K562 (cell line): ENCODE measurements around the gene SLC7A4. TPM values are rescaled to one million over a fixed set of nuclear protein-coding genes. Genes with fewer than 3 reads are reported as not detected.
A peak's percentile ranks its signal among the peaks of the same experiment; 100 is the strongest.

Experiments used
- CHD1 ChIP-seq: fragments of 200-600 bp; sonication (generic); IDR thresholded peaks from one replicate; pipeline ENCODE4 v1.6.1; 2012; ENCODE audit warnings: mild to moderate bottlenecking, moderate library complexity, low read length, inconsistent platforms
- CSDE1 ChIP-seq, 2 experiments: fragments of 450-650 bp; IDR thresholded peaks; 2 replicates each; pipeline ENCODE4 v1.6.1; 2016; ENCODE audit warnings: mild to moderate bottlenecking in 1 of 2
- ESRRB ChIP-seq: fragments of 250-450 bp; sonication (Bioruptor Pico); IDR thresholded peaks from 2 replicates; pipeline ENCODE4 v1.5.0; 2020; ENCODE audit warnings: mild to moderate bottlenecking, moderate library complexity, borderline replicate concordance
- HMG20B ChIP-seq: fragments of 250-450 bp; sonication (Bioruptor Pico); IDR thresholded peaks from 2 replicates; pipeline ENCODE4 v1.5.0; 2021; ENCODE audit warnings: mild to moderate bottlenecking
- IRF9 ChIP-seq: fragments of 450-650 bp; IDR thresholded peaks from 2 replicates; pipeline ENCODE4 v1.6.1; 2016; ENCODE audit warnings: missing biosample characterization, missing genetic modification characterization
- KDM1A ChIP-seq, 2 experiments: fragments of 450-650 bp; IDR thresholded peaks; 2 replicates each; pipeline ENCODE4 v1.6.1; 2016; ENCODE audit warnings: mild to moderate bottlenecking in 2 of 2
- KLF13 ChIP-seq: fragments of 450-650 bp; IDR thresholded peaks from 2 replicates; pipeline ENCODE4 v1.6.1; 2016; ENCODE audit warnings: missing genetic modification characterization, low read depth, mild to moderate bottlenecking, missing compliant biosample characterization, moderate library complexity, borderline replicate concordance
- MTA2 ChIP-seq: fragments of 450-650 bp; IDR thresholded peaks from 2 replicates; pipeline ENCODE4 v1.6.1; 2016; ENCODE audit warnings: low read depth
- MXD1 ChIP-seq: fragments of 250-450 bp; sonication (Bioruptor Pico); IDR thresholded peaks from 2 replicates; pipeline ENCODE4 v1.8.0; 2021; ENCODE audit warnings: borderline replicate concordance, mild to moderate bottlenecking, moderate library complexity; ENCODE audit not compliant: poor library complexity, severe bottlenecking
- PHTF2 ChIP-seq: fragments of 250-450 bp; sonication (Bioruptor Pico); IDR thresholded peaks from 2 replicates; pipeline ENCODE4 v1.5.0; 2021; ENCODE audit warnings: mild to moderate bottlenecking
- RBFOX2 ChIP-seq: fragments of 200-400 bp; formaldehyde crosslinking; IDR thresholded peaks from 2 replicates; pipeline ENCODE4 v1.6.1; 2017; ENCODE audit warnings: low read depth, mild to moderate bottlenecking, low read length, moderate library complexity
- SETDB1 ChIP-seq: IDR thresholded peaks from one replicate; pipeline ENCODE4 v1.6.1; 2012; ENCODE audit warnings: low read length, control low read depth, inconsistent platforms
- SIN3B ChIP-seq: fragments of 450-650 bp; IDR thresholded peaks from 2 replicates; pipeline ENCODE4 v1.6.1; 2017; ENCODE audit warnings: low read depth, mild to moderate bottlenecking, moderate library complexity
- TARDBP ChIP-seq: fragments of 450-650 bp; IDR thresholded peaks from 2 replicates; pipeline ENCODE4 v1.6.1; 2016
- TCF7L2 ChIP-seq: fragments of 150-350 bp; IDR thresholded peaks from 2 replicates; pipeline ENCODE4 v1.6.1; 2016; ENCODE audit warnings: low read depth, mild to moderate bottlenecking, low read length, moderate library complexity
- ZNF707 ChIP-seq: fragments of 250-450 bp; sonication (Bioruptor Pico); conservative IDR thresholded peaks from 2 replicates; pipeline ENCODE4 v1.8.0; 2022; ENCODE audit warnings: inconsistent platforms, mild to moderate bottlenecking, moderate library complexity
- ZNF764 ChIP-seq: fragments of 250-450 bp; sonication (Bioruptor Pico); IDR thresholded peaks from 2 replicates; pipeline ENCODE4 v1.4.0; 2020; ENCODE audit warnings: low read depth, mild to moderate bottlenecking, moderate library complexity
- polyA plus RNA-seq, 8 experiments: library from polyadenylated mRNA; depleted of rRNA in 4 of 8; stranded (reverse) in 5 of 8; unstranded in 3 of 8; fragments of >200 nt; fragmentation: Nextera tagmentation in 2 of 8; fragmentation: Illumina TruSeq in 1 of 8; extraction: Ambion mirVana in 2 of 8; extraction: Trizol in 1 of 8; gene quantifications; 2 replicates each; pipeline versions ENCODE4 v1.2.1 to v1.2.3, GENCODE V29; 2011 to 2014; ENCODE audit warnings: inconsistent platforms in 1 of 8, missing spikeins in 1 of 8
- total RNA-seq, 7 experiments: library from RNA; depleted of rRNA in 6 of 7; stranded (reverse); fragments of >200 nt in 6 of 7; fragmentation: Illumina TruSeq in 2 of 7; extraction: Trizol in 2 of 7; gene quantifications; 2 replicates each; pipeline versions ENCODE4 v1.2.1 to v1.2.3, GENCODE V29; 2011 to 2021; ENCODE audit warnings: low replicate concordance in 1 of 7
- TF ChIP-seq, protein P1 (sequence below): conservative IDR thresholded peaks from 2 replicates; pipeline ENCODE4 v1.6.1; 2011; ENCODE audit warnings: low read depth, mild to moderate bottlenecking, low read length; ENCODE audit not compliant: control insufficient read depth
- TF ChIP-seq, protein P2 (sequence below): fragments of 450-650 bp; formaldehyde crosslinking; IDR thresholded peaks from 2 replicates; pipeline ENCODE4 v1.4.0; 2020; ENCODE audit warnings: mild to moderate bottlenecking
- TF ChIP-seq, protein P3 (sequence below): sonication (generic); formaldehyde crosslinking; IDR thresholded peaks from 2 replicates; pipeline ENCODE4 v1.4.0; 2020; ENCODE audit warnings: mild to moderate bottlenecking, missing genetic modification reagents
- TF ChIP-seq, protein P4 (sequence below): IDR thresholded peaks from 2 replicates; pipeline ENCODE4 v1.6.1; 2011; ENCODE audit warnings: borderline replicate concordance, low read depth, mild to moderate bottlenecking, moderate library complexity, low read length; ENCODE audit not compliant: insufficient read depth, poor library complexity, severe bottlenecking

Gene SLC7A4
- total and polyA plus RNA-seq, 9 of the 15 experiments (the other 6 are each of a cell fraction or from before 2014, with no cell fraction given): not detected

GRCh38 chr22:21000987-21001600 lies 31.3 kb downstream of the SLC7A4 start (continued):
- TF ChIP-seq, protein P1, sequence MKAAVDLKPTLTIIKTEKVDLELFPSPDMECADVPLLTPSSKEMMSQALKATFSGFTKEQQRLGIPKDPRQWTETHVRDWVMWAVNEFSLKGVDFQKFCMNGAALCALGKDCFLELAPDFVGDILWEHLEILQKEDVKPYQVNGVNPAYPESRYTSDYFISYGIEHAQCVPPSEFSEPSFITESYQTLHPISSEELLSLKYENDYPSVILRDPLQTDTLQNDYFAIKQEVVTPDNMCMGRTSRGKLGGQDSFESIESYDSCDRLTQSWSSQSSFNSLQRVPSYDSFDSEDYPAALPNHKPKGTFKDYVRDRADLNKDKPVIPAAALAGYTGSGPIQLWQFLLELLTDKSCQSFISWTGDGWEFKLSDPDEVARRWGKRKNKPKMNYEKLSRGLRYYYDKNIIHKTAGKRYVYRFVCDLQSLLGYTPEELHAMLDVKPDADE: no peak
- TF ChIP-seq TARDBP: no peak
- TF ChIP-seq KDM1A (IDR thresholded peaks at IDR 0.05): no peak
- TF ChIP-seq SETDB1: no peak
- TF ChIP-seq IRF9 (tag): no peak
- TF ChIP-seq PHTF2 (CRISPR knock-in tag): no peak
- no peak for TF ChIP-seq KLF13 (tag)
- TF ChIP-seq CSDE1 (IDR thresholded peaks at IDR 0.05): no peak
- TF ChIP-seq ZNF764 (CRISPR knock-in tag): peak; percentile 78
- TF ChIP-seq, protein P2, sequence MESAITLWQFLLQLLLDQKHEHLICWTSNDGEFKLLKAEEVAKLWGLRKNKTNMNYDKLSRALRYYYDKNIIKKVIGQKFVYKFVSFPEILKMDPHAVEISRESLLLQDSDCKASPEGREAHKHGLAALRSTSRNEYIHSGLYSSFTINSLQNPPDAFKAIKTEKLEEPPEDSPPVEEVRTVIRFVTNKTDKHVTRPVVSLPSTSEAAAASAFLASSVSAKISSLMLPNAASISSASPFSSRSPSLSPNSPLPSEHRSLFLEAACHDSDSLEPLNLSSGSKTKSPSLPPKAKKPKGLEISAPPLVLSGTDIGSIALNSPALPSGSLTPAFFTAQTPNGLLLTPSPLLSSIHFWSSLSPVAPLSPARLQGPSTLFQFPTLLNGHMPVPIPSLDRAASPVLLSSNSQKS (CRISPR knock-in tag): 0 out of 2 replicates have a peak, but pooled peaks have one; percentile 43
- TF ChIP-seq MXD1 (CRISPR knock-in tag): no peak
- no peak for TF ChIP-seq RBFOX2
- TF ChIP-seq, protein P3, sequence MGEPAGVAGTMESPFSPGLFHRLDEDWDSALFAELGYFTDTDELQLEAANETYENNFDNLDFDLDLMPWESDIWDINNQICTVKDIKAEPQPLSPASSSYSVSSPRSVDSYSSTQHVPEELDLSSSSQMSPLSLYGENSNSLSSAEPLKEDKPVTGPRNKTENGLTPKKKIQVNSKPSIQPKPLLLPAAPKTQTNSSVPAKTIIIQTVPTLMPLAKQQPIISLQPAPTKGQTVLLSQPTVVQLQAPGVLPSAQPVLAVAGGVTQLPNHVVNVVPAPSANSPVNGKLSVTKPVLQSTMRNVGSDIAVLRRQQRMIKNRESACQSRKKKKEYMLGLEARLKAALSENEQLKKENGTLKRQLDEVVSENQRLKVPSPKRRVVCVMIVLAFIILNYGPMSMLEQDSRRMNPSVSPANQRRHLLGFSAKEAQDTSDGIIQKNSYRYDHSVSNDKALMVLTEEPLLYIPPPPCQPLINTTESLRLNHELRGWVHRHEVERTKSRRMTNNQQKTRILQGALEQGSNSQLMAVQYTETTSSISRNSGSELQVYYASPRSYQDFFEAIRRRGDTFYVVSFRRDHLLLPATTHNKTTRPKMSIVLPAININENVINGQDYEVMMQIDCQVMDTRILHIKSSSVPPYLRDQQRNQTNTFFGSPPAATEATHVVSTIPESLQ (CRISPR knock-in tag): no peak
- no peak for TF ChIP-seq ESRRB (CRISPR knock-in tag)
- TF ChIP-seq MTA2: no peak
- TF ChIP-seq ZNF707 (CRISPR knock-in tag): peak; percentile 45; the same call in 1 of the 2 replicates
- no peak for TF ChIP-seq HMG20B (CRISPR knock-in tag)
- TF ChIP-seq, protein P4, sequence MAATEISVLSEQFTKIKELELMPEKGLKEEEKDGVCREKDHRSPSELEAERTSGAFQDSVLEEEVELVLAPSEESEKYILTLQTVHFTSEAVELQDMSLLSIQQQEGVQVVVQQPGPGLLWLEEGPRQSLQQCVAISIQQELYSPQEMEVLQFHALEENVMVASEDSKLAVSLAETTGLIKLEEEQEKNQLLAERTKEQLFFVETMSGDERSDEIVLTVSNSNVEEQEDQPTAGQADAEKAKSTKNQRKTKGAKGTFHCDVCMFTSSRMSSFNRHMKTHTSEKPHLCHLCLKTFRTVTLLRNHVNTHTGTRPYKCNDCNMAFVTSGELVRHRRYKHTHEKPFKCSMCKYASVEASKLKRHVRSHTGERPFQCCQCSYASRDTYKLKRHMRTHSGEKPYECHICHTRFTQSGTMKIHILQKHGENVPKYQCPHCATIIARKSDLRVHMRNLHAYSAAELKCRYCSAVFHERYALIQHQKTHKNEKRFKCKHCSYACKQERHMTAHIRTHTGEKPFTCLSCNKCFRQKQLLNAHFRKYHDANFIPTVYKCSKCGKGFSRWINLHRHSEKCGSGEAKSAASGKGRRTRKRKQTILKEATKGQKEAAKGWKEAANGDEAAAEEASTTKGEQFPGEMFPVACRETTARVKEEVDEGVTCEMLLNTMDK: no peak
- TF ChIP-seq TCF7L2: no peak; the same call in 1 of the 2 replicates
- no peak for TF ChIP-seq SIN3B
- peak; percentile 98 for TF ChIP-seq CHD1
